ENCODE results near the gene COL4A4. TPM values are rescaled to one million over a fixed set of nuclear protein-coding genes. Genes with fewer than 3 reads are reported as not detected.

Gene COL4A4
- total and polyA plus RNA-seq, 10 donors: 2.0 to 8.4 (median 5.4) TPM

- Histone ChIP-seq H3K4me3 (no peak overlapping the region), H3K27me3 (replicated peaks in 1 of 7) (no peaks in the 10 kb centered on the region), H3K9me3 (no peaks in the 10 kb centered on the region), H3K36me3 (peaks cover 0 to 37% (median 0%) of the 10 kb centered on the region in 6 donors), H3K4me1 (peaks cover 0 to 32% (median 16%) of the 10 kb centered on the region in 6 donors), H3K27ac (no peak overlapping the region)
- WGBS, 5 donors: 75 to 91% (median 88%) methylated on average over 10 of the region's 10 CpGs
- intact Hi-C loops (cut with DNase I; ENCODE audit: low total_unique reads): no loop called here
- no peak for TF ChIP-seq POLR2A (IDR thresholded peaks at IDR 0.05)
- no peak for TF ChIP-seq POLR2AphosphoS5 (IDR thresholded peaks at IDR 0.05)
- TF ChIP-seq CTCF (IDR thresholded peaks at IDR 0.05 in 8 of 11, conservative IDR thresholded peaks at IDR 0.05 in 3 of 11): no peak
- no peak for DNase-seq
These were observed 190.2 kb downstream of the COL4A4 start for GRCh38 chr2:226973816-226974215.

DNA sequence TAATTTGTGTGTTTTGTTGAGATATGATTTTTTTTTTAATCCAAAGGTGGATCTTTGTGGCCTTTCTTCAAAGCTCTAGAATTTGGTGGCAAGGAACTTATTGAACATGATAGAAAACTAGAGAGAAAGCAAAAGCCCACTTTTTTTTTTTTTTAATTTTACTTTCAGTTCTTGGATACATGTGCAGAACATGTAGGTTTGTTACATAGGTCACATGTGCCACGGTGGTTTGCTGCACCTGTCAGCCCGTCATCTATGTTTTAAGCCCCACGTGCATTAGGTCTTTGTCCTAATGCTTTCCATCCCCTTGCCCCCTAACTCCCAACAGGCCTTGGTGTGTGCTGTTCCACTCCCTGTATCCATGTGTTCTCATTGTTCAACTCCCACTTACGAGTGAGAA is 192.2 kb downstream of the COL4A4 start:
- peaks cover 0 to 29% (median 0%) of the 10 kb centered on the region in 6 donors for H3K36me3 ChIP-seq
- peaks cover 0 to 33% (median 16%) of the 10 kb centered on the region in 6 donors for H3K4me1 ChIP-seq
- intact Hi-C loops (cut with DNase I; ENCODE audit: low total_unique reads): no loop called here
- H3K4me3 ChIP-seq: no peak overlapping the region
- TF ChIP-seq POLR2AphosphoS5 (IDR thresholded peaks at IDR 0.05) (no peak), CTCF (IDR thresholded peaks at IDR 0.05 in 8 of 11, conservative IDR thresholded peaks at IDR 0.05 in 3 of 11) (no peak), POLR2A (IDR thresholded peaks at IDR 0.05) (no peak)
- peak overlapping the region in 6 of 8 donors; percentile 39 to 81 (median 69) for H3K27ac ChIP-seq
- no peaks in the 10 kb centered on the region for H3K27me3 ChIP-seq (replicated peaks in 1 of 7)
- DNase-seq: no peak
- H3K9me3 ChIP-seq: no peaks in the 10 kb centered on the region
- WGBS, 5 donors: 59 to 82% (median 77%) methylated on average over 4 of the region's 4 CpGs

GRCh38 chr2:226971084-226971483 is 192.9 kb downstream of the COL4A4 start:
- intact Hi-C loops (cut with DNase I; ENCODE audit: low total_unique reads): no loop called here
- H3K27ac ChIP-seq: peak overlapping the region; percentile 1 to 81 (median 68)

GRCh38 chr2:226970362-226970761 is 193.6 kb downstream of the COL4A4 start:
- 43 to 79% (median 63%) methylated on average over 3 of the region's 3 CpGs for WGBS, 5 donors
- intact Hi-C loops (cut with DNase I; ENCODE audit: low total_unique reads): no loop called here

More at GRCh38 chr2:226971084-226971483, 192.9 kb downstream of the COL4A4 start:
- WGBS, 5 donors: 44 to 66% (median 64%) methylated on average over 6 of the region's 6 CpGs
- H3K4me3 ChIP-seq: peak overlapping the region in 1 of 8 donors; percentile 21
- H3K36me3 ChIP-seq: peaks cover 0 to 27% (median 0%) of the 10 kb centered on the region in 6 donors
- TF ChIP-seq POLR2AphosphoS5 (IDR thresholded peaks at IDR 0.05): peak in 1 of 3 donors; percentile 45
- no peak for TF ChIP-seq POLR2A (IDR thresholded peaks at IDR 0.05)
- no peak for TF ChIP-seq CTCF (IDR thresholded peaks at IDR 0.05 in 8 of 11, conservative IDR thresholded peaks at IDR 0.05 in 3 of 11)
- DNase-seq: no peak
- no peaks in the 10 kb centered on the region for H3K27me3 ChIP-seq (replicated peaks in 1 of 7)
- H3K9me3 ChIP-seq: no peaks in the 10 kb centered on the region
- peaks cover 0 to 33% (median 16%) of the 10 kb centered on the region in 6 donors for H3K4me1 ChIP-seq

More at GRCh38 chr2:226970362-226970761, 193.6 kb downstream of the COL4A4 start:
- Histone ChIP-seq H3K27me3 (replicated peaks in 1 of 7) (no peaks in the 10 kb centered on the region), H3K36me3 (peaks cover 0 to 22% (median 0%) of the 10 kb centered on the region in 6 donors), H3K4me1 (peaks cover 0 to 33% (median 16%) of the 10 kb centered on the region in 6 donors), H3K9me3 (no peaks in the 10 kb centered on the region), H3K4me3 (peak overlapping the region in 1 of 8 donors; percentile 21), H3K27ac (peak overlapping the region; percentile 1 to 81 (median 68))
- no peak for TF ChIP-seq POLR2AphosphoS5 (IDR thresholded peaks at IDR 0.05)
- no peak for TF ChIP-seq POLR2A (IDR thresholded peaks at IDR 0.05)
- TF ChIP-seq CTCF (IDR thresholded peaks at IDR 0.05 in 8 of 11, conservative IDR thresholded peaks at IDR 0.05 in 3 of 11): no peak
- DNase-seq: no peak

All from spleen (tissue), 11 donors.